ENCODE data around the gene IPO11. TPM values are rescaled to one million over a fixed set of nuclear protein-coding genes. Genes with fewer than 3 reads are reported as not detected.

Gene IPO11
- polyA plus RNA-seq (ENCODE audit: insufficient read length in 3 of 3) = 10 to 100 TPM; 38.3 to 41.5 (median 38.3) TPM

GRCh38 chr5:62412549-62413329 is at the start of gene IPO11:
Gene IPO11, plus strand, starts transcription at chr5:62412763. Its CDS starts 24,517 bp downstream, at chr5:62437280.
- DNase-seq (ENCODE audit: low read depth in 3 of 3, low spot score in 2 of 3) = peak; percentile 99

GRCh38 chr5:62369039-62369438 is 43.5 kb upstream of the IPO11 start:
- no peak for DNase-seq (ENCODE audit: low read depth in 3 of 3, low spot score in 2 of 3)

- no peak for DNase-seq (ENCODE audit: low read depth in 3 of 3, low spot score in 2 of 3)
These were observed 41.2 kb upstream of the IPO11 start for GRCh38 chr5:62371409-62371808.

GRCh38 chr5:62372600-62372999 is 40.0 kb upstream of the IPO11 start:
- DNase-seq (ENCODE audit: low read depth in 3 of 3, low spot score in 2 of 3) = no peak

- DNase-seq (ENCODE audit: low read depth in 3 of 3, low spot score in 2 of 3) = no peak
These were observed 39.2 kb upstream of the IPO11 start for GRCh38 chr5:62373382-62373781.

GRCh38 chr5:62374090-62374489 is 38.5 kb upstream of the IPO11 start:
- DNase-seq (ENCODE audit: low read depth in 3 of 3, low spot score in 2 of 3) = no peak

- no peak for DNase-seq (ENCODE audit: low read depth in 3 of 3, low spot score in 2 of 3)
These were observed 36.9 kb upstream of the IPO11 start for GRCh38 chr5:62375627-62376026.

- DNase-seq (ENCODE audit: low read depth in 3 of 3, low spot score in 2 of 3) = no peak
These were observed 36.5 kb upstream of the IPO11 start for GRCh38 chr5:62376064-62376463.

GRCh38 chr5:62385131-62385530 is 27.4 kb upstream of the IPO11 start:
- DNase-seq (ENCODE audit: low read depth in 3 of 3, low spot score in 2 of 3) = no peak

- DNase-seq (ENCODE audit: low read depth in 3 of 3, low spot score in 2 of 3) = no peak
These were observed 26.7 kb upstream of the IPO11 start for GRCh38 chr5:62385816-62386400.

- DNase-seq (ENCODE audit: low read depth in 3 of 3, low spot score in 2 of 3) = no peak
These were observed 25.7 kb upstream of the IPO11 start for GRCh38 chr5:62386824-62387223.

- DNase-seq (ENCODE audit: low read depth in 3 of 3, low spot score in 2 of 3) = no peak
These were observed 17.2 kb upstream of the IPO11 start for GRCh38 chr5:62395210-62395950.

- DNase-seq (ENCODE audit: low read depth in 3 of 3, low spot score in 2 of 3) = peak; percentile 91 to 96 (median 93)
These were observed 8.9 kb upstream of the IPO11 start, which contains the start of gene DIMT1 for GRCh38 chr5:62403411-62404250. Gene DIMT1, minus strand, starts transcription at chr5:62403905. Its CDS starts 133 bp downstream, at chr5:62403772.

- no peak for DNase-seq (ENCODE audit: low read depth in 3 of 3, low spot score in 2 of 3)
These were observed 1.1 kb downstream of the IPO11 start for GRCh38 chr5:62413711-62414110.

GRCh38 chr5:62418462-62419076 is 6.0 kb downstream of the IPO11 start:
- no peak for DNase-seq (ENCODE audit: low read depth in 3 of 3, low spot score in 2 of 3)

- no peak for DNase-seq (ENCODE audit: low read depth in 3 of 3, low spot score in 2 of 3)
These were observed 7.0 kb downstream of the IPO11 start for GRCh38 chr5:62419609-62420008.

GRCh38 chr5:62421414-62421813 is 8.9 kb downstream of the IPO11 start:
- no peak for DNase-seq (ENCODE audit: low read depth in 3 of 3, low spot score in 2 of 3)

GRCh38 chr5:62424763-62425162 is 12.2 kb downstream of the IPO11 start:
- no peak for DNase-seq (ENCODE audit: low read depth in 3 of 3, low spot score in 2 of 3)

- DNase-seq (ENCODE audit: low read depth in 3 of 3, low spot score in 2 of 3) = no peak
These were observed 19.4 kb downstream of the IPO11 start for GRCh38 chr5:62431735-62432620.

Measured in right renal cortex interstitium (tissue), 3 donors.